Trophoblast cell (in vitro differentiated cells and primary cell): ENCODE measurements around the gene MITF.

ENCODE experiments used
- DNase-seq, 2 donors: peaks; one replicate each; pipeline ENCODE4 v3.0.0-alpha.2; 2016
- H2AFZ ChIP-seq: 2 replicates; pipeline ENCODE4 v1.6.1; 2013; ENCODE audit warnings: low read length, moderate library complexity, mild to moderate bottlenecking; ENCODE audit not compliant: insufficient read depth, poor library complexity
- H2AK5ac ChIP-seq: 2 replicates; pipeline ENCODE4 v1.6.1; 2013; ENCODE audit warnings: mild to moderate bottlenecking, low read length
- H2BK120ac ChIP-seq: 2 replicates; pipeline ENCODE4 v1.6.1; 2013; ENCODE audit warnings: low read length, mild to moderate bottlenecking, moderate library complexity; ENCODE audit not compliant: insufficient read depth, poor library complexity
- H2BK12ac ChIP-seq: 2 replicates; pipeline ENCODE4 v1.6.1; 2013; ENCODE audit warnings: mild to moderate bottlenecking, low read length, moderate library complexity
- H2BK5ac ChIP-seq: 2 replicates; pipeline ENCODE4 v1.6.1; 2013; ENCODE audit warnings: low read length, low read depth, moderate library complexity, mild to moderate bottlenecking; ENCODE audit not compliant: poor library complexity
- H3K14ac ChIP-seq: 2 replicates; pipeline ENCODE4 v1.6.1; 2013; ENCODE audit warnings: mild to moderate bottlenecking, low read length
- H3K18ac ChIP-seq: 2 replicates; pipeline ENCODE4 v1.6.1; 2013; ENCODE audit warnings: mild to moderate bottlenecking, low read length
- H3K23ac ChIP-seq: 2 replicates; pipeline ENCODE4 v1.6.1; 2013; ENCODE audit warnings: low read length
- H3K27ac ChIP-seq: 2 replicates; pipeline ENCODE4 v1.5.1; 2013; ENCODE audit warnings: low read depth, mild to moderate bottlenecking, inconsistent platforms, low read length, moderate library complexity
- H3K27me3 ChIP-seq: 2 replicates; pipeline ENCODE4 v1.6.1; 2013; ENCODE audit warnings: inconsistent platforms, mild to moderate bottlenecking, low read length, moderate library complexity; ENCODE audit not compliant: insufficient read depth
- H3K36me3 ChIP-seq, 2 experiments: 1 replicate in 1 of 2; 2 replicates in 1 of 2; pipeline ENCODE4 v1.6.1; 2013; ENCODE audit warnings: low read length in 2 of 2, mild to moderate bottlenecking in 2 of 2, moderate library complexity in 1 of 2; ENCODE audit not compliant: insufficient read depth in 2 of 2, control insufficient read depth in 1 of 2
- H3K4ac ChIP-seq: 2 replicates; pipeline ENCODE4 v1.6.1; 2013; ENCODE audit warnings: low read depth, mild to moderate bottlenecking, low read length, moderate library complexity
- H3K4me1 ChIP-seq, 2 experiments: 1 replicate in 1 of 2; 2 replicates in 1 of 2; pipeline ENCODE4 v1.6.1; 2013; ENCODE audit warnings: low read length in 2 of 2, mild to moderate bottlenecking in 2 of 2, moderate library complexity in 1 of 2; ENCODE audit not compliant: insufficient read depth in 2 of 2, control insufficient read depth in 1 of 2
- H3K4me2 ChIP-seq: 2 replicates; pipeline ENCODE4 v1.6.1; 2013; ENCODE audit warnings: inconsistent platforms, mild to moderate bottlenecking, low read length, moderate library complexity
- H3K4me3 ChIP-seq: 2 replicates; pipeline ENCODE4 v1.5.1; 2013; ENCODE audit warnings: mild to moderate bottlenecking, low read depth, low read length, inconsistent platforms
- H3K79me1 ChIP-seq: one replicate; pipeline ENCODE4 v1.6.1; 2013; ENCODE audit warnings: low read length
- H3K79me2 ChIP-seq: 2 replicates; pipeline ENCODE4 v1.6.1; 2013; ENCODE audit warnings: low read length, mild to moderate bottlenecking; ENCODE audit not compliant: control insufficient read depth, insufficient read depth, poor library complexity
- H3K9ac ChIP-seq: 2 replicates; pipeline ENCODE4 v1.6.1; 2013; ENCODE audit warnings: mild to moderate bottlenecking, low read length
- H3K9me3 ChIP-seq: 2 replicates; pipeline ENCODE4 v1.6.1; 2013; ENCODE audit warnings: low read depth, mild to moderate bottlenecking, control low read depth, inconsistent platforms, low read length; ENCODE audit not compliant: insufficient read depth
- H4K12ac ChIP-seq: 2 replicates; pipeline ENCODE4 v1.6.1; 2013; ENCODE audit warnings: low read depth, mild to moderate bottlenecking, low read length, moderate library complexity
- H4K8ac ChIP-seq: 2 replicates; pipeline ENCODE4 v1.6.1; 2013; ENCODE audit warnings: low read depth, mild to moderate bottlenecking, low read length, moderate library complexity
- H4K91ac ChIP-seq: one replicate; pipeline ENCODE4 v1.6.1; 2013; ENCODE audit warnings: low read depth, mild to moderate bottlenecking, low read length, moderate library complexity
- WGBS: extraction: QIAGEN DNeasy Blood & Tissue Kit; methylation state at CpG from one replicate; pipeline ENCODE4 v1.1.7; 2013; ENCODE audit warnings: missing lambda C conversion rate; ENCODE audit not compliant: insufficient read length, insufficient coverage; ENCODE audit errors: extremely low coverage; 5-methylcytosine and 5-hydroxymethylcytosine counted together

Gene MITF

DNA sequence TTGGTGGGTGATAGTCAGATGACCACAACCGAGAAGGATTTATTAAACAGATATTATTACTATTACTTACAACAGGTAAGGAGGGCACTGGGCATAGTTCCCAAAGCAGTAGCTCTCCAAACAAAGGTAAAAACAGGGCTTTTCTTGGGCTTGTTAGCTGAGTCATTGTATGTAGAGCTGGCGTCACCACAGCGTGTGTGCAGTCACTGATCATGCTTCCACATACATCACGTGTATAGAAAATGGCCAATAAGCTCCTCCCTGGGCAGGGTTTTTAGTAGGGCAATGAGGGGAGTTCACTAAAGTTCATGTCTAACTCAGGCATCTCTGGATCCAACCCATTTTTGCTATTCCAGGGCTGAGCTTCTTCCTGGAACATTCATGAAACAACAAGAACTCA, 254.5 kb downstream of the MITF start:
- DNase-seq, result no peak
- Histone ChIP-seq H2BK5ac (no peak overlapping the region), H4K8ac (no peak overlapping the region), H3K79me2 (no peaks in the 10 kb centered on the region), H3K23ac (no peak overlapping the region), H3K4me3 (no peak overlapping the region), H2AK5ac (no peak overlapping the region), H4K91ac (no peak overlapping the region), H2BK12ac (no peak overlapping the region), H3K27me3 (no peaks in the 10 kb centered on the region), H3K36me3 (no peaks in the 10 kb centered on the region), H3K14ac (no peak overlapping the region), H2AFZ (no peak overlapping the region), H4K12ac (no peak overlapping the region), H3K27ac (no peak overlapping the region), H3K18ac (no peak overlapping the region), H3K9me3 (no peaks in the 10 kb centered on the region), H3K79me1 (no peaks in the 10 kb centered on the region), H3K4me1 (no peaks in the 10 kb centered on the region), H2BK120ac (no peak overlapping the region), H3K4ac (no peak overlapping the region), H3K9ac (no peak overlapping the region), H3K4me2 (no peak overlapping the region)
- WGBS, result no CpG with 5 or more reads among the region's 4 CpGs

DNA sequence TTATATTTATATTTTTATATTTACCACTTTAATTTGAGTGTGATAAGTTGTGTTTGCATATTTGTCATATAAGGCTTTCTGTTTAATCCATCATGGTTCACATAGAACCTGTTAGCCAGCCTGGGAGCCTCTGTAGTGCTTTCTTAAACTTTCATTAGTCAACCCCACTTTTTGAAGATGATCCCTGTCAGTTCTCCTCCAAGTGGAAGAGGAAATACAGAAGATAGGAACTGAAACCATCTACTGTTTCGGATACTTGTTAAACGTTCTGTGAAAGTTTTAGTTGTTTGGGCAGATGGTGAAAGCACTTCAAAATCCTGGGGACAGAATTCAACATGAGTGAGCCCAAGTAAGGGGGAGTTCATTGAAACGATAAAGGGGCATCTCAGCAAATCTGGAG, 255.7 kb downstream of the MITF start:
- H2BK120ac ChIP-seq, result no peak overlapping the region
- H3K27ac ChIP-seq, result no peak overlapping the region
- no peak overlapping the region for H3K14ac ChIP-seq
- no peak overlapping the region for H3K9ac ChIP-seq
- no CpG with 5 or more reads among the region's 3 CpGs for WGBS
- H3K18ac ChIP-seq, result no peak overlapping the region
- H2AK5ac ChIP-seq, result no peak overlapping the region
- H4K12ac ChIP-seq, result no peak overlapping the region
- H2BK5ac ChIP-seq, result no peak overlapping the region
- H3K4me1 ChIP-seq, result no peaks in the 10 kb centered on the region
- H3K9me3 ChIP-seq, result no peaks in the 10 kb centered on the region
- no peaks in the 10 kb centered on the region for H3K27me3 ChIP-seq
- H4K8ac ChIP-seq, result no peak overlapping the region
- H4K91ac ChIP-seq, result no peak overlapping the region
- H3K4me2 ChIP-seq, result no peak overlapping the region
- no peak overlapping the region for H3K23ac ChIP-seq
- H3K79me1 ChIP-seq, result no peaks in the 10 kb centered on the region
- no peak overlapping the region for H2BK12ac ChIP-seq
- no peak overlapping the region for H3K4me3 ChIP-seq
- H2AFZ ChIP-seq, result no peak overlapping the region
- H3K36me3 ChIP-seq, result no peaks in the 10 kb centered on the region
- no peak overlapping the region for H3K4ac ChIP-seq
- no peaks in the 10 kb centered on the region for H3K79me2 ChIP-seq
- no peak for DNase-seq

DNA sequence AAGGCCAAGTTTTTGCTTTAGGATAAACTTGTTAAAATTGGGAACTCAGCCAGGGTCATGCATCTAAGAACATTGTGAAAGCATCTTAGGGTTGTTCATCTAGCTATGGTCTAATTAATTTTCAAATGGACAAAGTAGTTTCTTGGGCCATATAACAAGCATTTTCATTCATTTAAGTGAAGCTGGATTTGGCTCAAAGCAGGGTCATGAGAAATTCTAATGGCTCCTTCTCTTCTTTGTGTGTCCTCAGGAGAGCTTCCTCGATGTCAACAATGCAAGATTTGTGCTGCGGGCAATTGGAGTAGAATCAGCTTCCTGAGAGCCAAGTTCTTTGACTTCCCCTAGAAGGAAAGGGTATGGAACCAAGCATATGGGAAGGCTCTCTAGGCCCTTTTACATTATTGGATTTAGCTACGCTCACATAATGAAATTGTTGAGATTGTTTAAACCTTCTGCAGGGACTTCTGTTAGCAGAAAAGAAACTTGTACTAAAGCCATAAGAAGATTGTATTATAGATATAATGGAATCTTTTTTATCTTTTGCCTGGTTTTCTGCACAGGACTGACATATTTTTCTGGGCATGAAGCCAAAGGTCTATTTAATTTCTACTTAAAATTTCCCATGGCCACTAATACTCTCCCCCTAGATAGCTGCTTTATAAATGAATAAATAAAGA, 258.5 kb downstream of the MITF start:
- no peak overlapping the region for H2BK12ac ChIP-seq
- no peak overlapping the region for H4K8ac ChIP-seq
- DNase-seq, result no peak

DNA sequence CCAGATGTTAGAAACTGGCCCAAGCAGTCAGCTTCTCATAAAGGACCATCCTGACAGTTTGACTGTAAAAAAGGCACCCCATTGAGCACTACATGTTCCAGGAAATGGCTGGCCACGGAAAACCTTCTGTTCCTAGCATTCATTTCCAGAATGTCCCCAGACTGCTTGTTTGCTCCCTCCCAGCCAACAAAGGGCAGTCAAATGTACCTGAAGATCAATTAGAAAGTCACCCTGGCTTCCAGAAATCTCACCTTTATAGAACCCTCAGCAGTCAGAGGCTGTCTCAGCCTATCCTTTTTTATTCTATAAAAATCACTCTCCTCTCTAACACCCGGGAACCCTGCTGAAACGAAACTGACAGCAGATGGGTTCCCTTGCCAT, 259.5 kb downstream of the MITF start:
- no peak overlapping the region for H3K9ac ChIP-seq
- H2BK120ac ChIP-seq, result no peak overlapping the region
- no peaks in the 10 kb centered on the region for H3K27me3 ChIP-seq
- H3K4ac ChIP-seq, result no peak overlapping the region
- no peak overlapping the region for H3K14ac ChIP-seq
- H2AFZ ChIP-seq, result no peak overlapping the region
- H3K18ac ChIP-seq, result no peak overlapping the region
- no peaks in the 10 kb centered on the region for H3K79me2 ChIP-seq
- no peaks in the 10 kb centered on the region for H3K4me1 ChIP-seq
- WGBS, result no CpG with 5 or more reads among the region's 3 CpGs
- H3K27ac ChIP-seq, result no peak overlapping the region
- H4K12ac ChIP-seq, result no peak overlapping the region
- no peak overlapping the region for H4K8ac ChIP-seq
- no peaks in the 10 kb centered on the region for H3K9me3 ChIP-seq
- no peak overlapping the region for H2BK12ac ChIP-seq
- no peak overlapping the region for H3K23ac ChIP-seq
- no peak overlapping the region for H3K4me3 ChIP-seq
- H2BK5ac ChIP-seq, result no peak overlapping the region
- no peak overlapping the region for H3K4me2 ChIP-seq
- DNase-seq, result no peak
- H4K91ac ChIP-seq, result no peak overlapping the region
- H3K36me3 ChIP-seq, result no peaks in the 10 kb centered on the region
- H3K79me1 ChIP-seq, result no peaks in the 10 kb centered on the region
- H2AK5ac ChIP-seq, result no peak overlapping the region

More for the DNA sequence above, 258.5 kb downstream of the MITF start:
- H2BK5ac ChIP-seq, result no peak overlapping the region
- no peak overlapping the region for H3K18ac ChIP-seq
- no peaks in the 10 kb centered on the region for H3K79me2 ChIP-seq
- H3K27ac ChIP-seq, result no peak overlapping the region
- H3K79me1 ChIP-seq, result no peaks in the 10 kb centered on the region
- no peak overlapping the region for H2AK5ac ChIP-seq
- H3K23ac ChIP-seq, result no peak overlapping the region
- no peaks in the 10 kb centered on the region for H3K36me3 ChIP-seq
- no peaks in the 10 kb centered on the region for H3K9me3 ChIP-seq
- H4K12ac ChIP-seq, result no peak overlapping the region
- no peak overlapping the region for H2AFZ ChIP-seq
- no peak overlapping the region for H3K4me3 ChIP-seq
- no peak overlapping the region for H3K4ac ChIP-seq
- no peak overlapping the region for H3K9ac ChIP-seq
- no peak overlapping the region for H2BK120ac ChIP-seq
- no CpG with 5 or more reads among the region's 3 CpGs for WGBS
- H3K14ac ChIP-seq, result no peak overlapping the region
- no peaks in the 10 kb centered on the region for H3K4me1 ChIP-seq
- H4K91ac ChIP-seq, result no peak overlapping the region
- H3K27me3 ChIP-seq, result no peaks in the 10 kb centered on the region
- H3K4me2 ChIP-seq, result no peak overlapping the region
